Mammary epithelial cell (primary cell): Measurements from ENCODE around the gene ZNF780B.

Experiments used
- EZH2 ChIP-seq: IDR thresholded peaks from 2 replicates; pipeline ENCODE4 v1.6.1; 2012; ENCODE audit warnings: low read length, inconsistent platforms, borderline replicate concordance
- TF ChIP-seq, protein P1 (sequence below), 2 donors: IDR thresholded peaks in 1 of 2; conservative IDR thresholded peaks in 1 of 2; 2 replicates each; pipeline ENCODE4 v1.5.1; 2011 to 2012; ENCODE audit warnings: inconsistent platforms in 2 of 2, low read length in 2 of 2, mild to moderate bottlenecking in 2 of 2, control low read depth in 1 of 2, low read depth in 1 of 2; ENCODE audit not compliant: insufficient read depth in 1 of 2; ENCODE audit errors: extremely low read depth in 1 of 2

DNA sequence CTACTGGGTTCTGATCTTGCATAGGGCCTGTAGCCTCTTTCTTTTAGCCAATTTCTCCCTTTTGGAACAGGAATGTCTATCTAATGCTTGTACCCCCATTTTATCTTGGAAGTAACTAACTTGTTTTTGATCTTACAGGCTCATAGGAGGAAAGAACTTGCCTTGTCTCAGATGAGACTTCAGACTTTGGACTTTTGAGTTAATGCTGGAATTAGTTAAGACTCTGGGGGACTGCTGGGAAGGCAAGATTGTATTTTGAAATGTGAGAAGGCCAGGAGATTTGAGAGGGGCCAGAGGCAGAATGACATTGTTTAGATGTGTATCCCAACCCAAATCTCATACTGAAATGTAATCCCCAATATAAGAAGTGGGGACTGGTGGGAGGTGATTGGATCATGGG, 61.7 kb downstream of the ZNF780B start:
- TF ChIP-seq, protein P1, sequence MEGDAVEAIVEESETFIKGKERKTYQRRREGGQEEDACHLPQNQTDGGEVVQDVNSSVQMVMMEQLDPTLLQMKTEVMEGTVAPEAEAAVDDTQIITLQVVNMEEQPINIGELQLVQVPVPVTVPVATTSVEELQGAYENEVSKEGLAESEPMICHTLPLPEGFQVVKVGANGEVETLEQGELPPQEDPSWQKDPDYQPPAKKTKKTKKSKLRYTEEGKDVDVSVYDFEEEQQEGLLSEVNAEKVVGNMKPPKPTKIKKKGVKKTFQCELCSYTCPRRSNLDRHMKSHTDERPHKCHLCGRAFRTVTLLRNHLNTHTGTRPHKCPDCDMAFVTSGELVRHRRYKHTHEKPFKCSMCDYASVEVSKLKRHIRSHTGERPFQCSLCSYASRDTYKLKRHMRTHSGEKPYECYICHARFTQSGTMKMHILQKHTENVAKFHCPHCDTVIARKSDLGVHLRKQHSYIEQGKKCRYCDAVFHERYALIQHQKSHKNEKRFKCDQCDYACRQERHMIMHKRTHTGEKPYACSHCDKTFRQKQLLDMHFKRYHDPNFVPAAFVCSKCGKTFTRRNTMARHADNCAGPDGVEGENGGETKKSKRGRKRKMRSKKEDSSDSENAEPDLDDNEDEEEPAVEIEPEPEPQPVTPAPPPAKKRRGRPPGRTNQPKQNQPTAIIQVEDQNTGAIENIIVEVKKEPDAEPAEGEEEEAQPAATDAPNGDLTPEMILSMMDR (conservative IDR thresholded peaks at IDR 0.05 in 1 of 2, IDR thresholded peaks at IDR 0.05 in 1 of 2; ENCODE audit: extremely low read depth in 1 of 2, insufficient read depth in 1 of 2, low read depth in 1 of 2, low read length in 2 of 2) = no peak
- TF ChIP-seq EZH2 = no peak
